NOMO-1 (cell line): Measurements from ENCODE around the gene ATXN7L3B.
A peak's percentile ranks its signal among the peaks of the same experiment; 100 is the strongest.
"Not testable (repeated sequence)": the region's sequence is repeated elsewhere in the genome, so short reads cannot be mapped to it uniquely, and the experiment has no call there.

Experiments used
- DNase-seq, 2 experiments: peaks; one replicate each; lab custom pipeline; 2025; ENCODE audit not compliant: unreplicated experiment in 2 of 2; lab: John Stamatoyannopoulos, UW

The ATXN7L3B gene

GRCh38 chr12:74537707-74538385, at the start of gene ATXN7L3B:
TSS of gene ATXN7L3B (plus strand) at chr12:74537835. CDS start at chr12:74538113, 278 bp downstream.
- peak; percentile 81 to 95 for DNase-seq

GRCh38 chr12:74488134-74488533, 49.5 kb upstream of the ATXN7L3B start:
- no peak for DNase-seq

GRCh38 chr12:74489543-74489942, 48.1 kb upstream of the ATXN7L3B start:
- no peak for DNase-seq

GRCh38 chr12:74490390-74491064, 47.1 kb upstream of the ATXN7L3B start:
- peak in 1 of 2 experiments; percentile 5 for DNase-seq

GRCh38 chr12:74491374-74491773, 46.3 kb upstream of the ATXN7L3B start:
- no peak for DNase-seq

GRCh38 chr12:74499192-74499591, 38.4 kb upstream of the ATXN7L3B start:
- DNase-seq: no peak

- DNase-seq: not testable (repeated sequence)
Observed at GRCh38 chr12:74508873-74509657, 28.6 kb upstream of the ATXN7L3B start.

- DNase-seq: no peak
Observed at GRCh38 chr12:74509886-74510285, 27.7 kb upstream of the ATXN7L3B start.

GRCh38 chr12:74514098-74514872, 23.4 kb upstream of the ATXN7L3B start:
- DNase-seq: no peak

- no peak for DNase-seq
Observed at GRCh38 chr12:74515849-74516248, 21.8 kb upstream of the ATXN7L3B start.

GRCh38 chr12:74526535-74526934, 11.1 kb upstream of the ATXN7L3B start:
- DNase-seq: no peak

- no peak for DNase-seq
Observed at GRCh38 chr12:74527491-74527890, 10.1 kb upstream of the ATXN7L3B start.

GRCh38 chr12:74530676-74531075, 7.0 kb upstream of the ATXN7L3B start:
- DNase-seq: no peak

- DNase-seq: peak; percentile 28 to 61
Observed at GRCh38 chr12:74535536-74535935, 2.1 kb upstream of the ATXN7L3B start.

- peak in 1 of 2 experiments; percentile 63 for DNase-seq
Observed at GRCh38 chr12:74537126-74537706, 419 bp upstream of the ATXN7L3B start.

GRCh38 chr12:74538491-74539258, 1.0 kb downstream of the ATXN7L3B start:
- DNase-seq: no peak

GRCh38 chr12:74539261-74539660, 1.6 kb downstream of the ATXN7L3B start:
- DNase-seq: no peak

GRCh38 chr12:74539765-74540526, 2.3 kb downstream of the ATXN7L3B start:
- DNase-seq: no peak

GRCh38 chr12:74541074-74541473, 3.4 kb downstream of the ATXN7L3B start:
- no peak for DNase-seq
